MM.1S (cell line): ENCODE data around the gene UGGT1.

Experiments
- EZH2 ChIP-seq: fragments of 300-600 bp; sonication (generic); optimal IDR thresholded peaks from 2 replicates; pipeline ENCODE3; 2017; ENCODE audit warnings: low read depth, mild to moderate bottlenecking, antibody characterized with exemption, low read length, mixed read lengths
- TF ChIP-seq, protein P1 (sequence below): fragments of 300-600 bp; sonication (generic); IDR thresholded peaks from 2 replicates; pipeline ENCODE4 v1.5.1; 2016; ENCODE audit warnings: antibody characterized with exemption, low read length, mixed read lengths

DNA sequence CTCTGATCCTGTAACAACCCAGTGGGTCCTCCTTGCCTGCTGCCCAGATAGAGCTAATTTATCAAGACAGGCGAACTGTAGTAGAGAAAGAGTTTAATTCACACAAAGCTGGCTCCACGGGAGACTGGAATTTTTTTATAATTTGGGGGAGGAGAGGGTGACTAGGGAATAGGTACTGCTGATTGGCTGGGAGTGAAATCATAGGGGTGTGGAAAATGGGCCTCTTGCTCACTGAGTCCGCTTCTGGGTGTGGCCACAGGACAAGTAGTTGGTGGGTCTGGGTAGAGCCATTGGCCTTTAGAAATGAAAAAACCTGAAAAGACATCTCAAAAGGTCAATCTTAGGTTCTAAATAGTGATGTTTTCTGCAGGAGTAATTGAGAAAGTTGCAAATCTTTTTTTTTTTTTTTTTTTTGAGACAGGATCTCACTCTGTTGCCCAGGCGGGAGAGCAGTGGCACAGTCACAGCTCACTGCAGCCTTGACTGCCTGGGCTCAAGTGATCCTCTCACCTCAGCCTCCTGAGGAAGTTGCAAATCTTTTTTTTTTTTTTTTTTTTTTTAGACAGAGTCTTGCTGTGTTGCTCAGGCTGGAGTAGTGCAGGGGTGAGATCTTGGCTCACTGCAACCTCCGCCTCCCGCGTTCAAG lies 14.4 kb upstream of the UGGT1 start:
- TF ChIP-seq, protein P1, sequence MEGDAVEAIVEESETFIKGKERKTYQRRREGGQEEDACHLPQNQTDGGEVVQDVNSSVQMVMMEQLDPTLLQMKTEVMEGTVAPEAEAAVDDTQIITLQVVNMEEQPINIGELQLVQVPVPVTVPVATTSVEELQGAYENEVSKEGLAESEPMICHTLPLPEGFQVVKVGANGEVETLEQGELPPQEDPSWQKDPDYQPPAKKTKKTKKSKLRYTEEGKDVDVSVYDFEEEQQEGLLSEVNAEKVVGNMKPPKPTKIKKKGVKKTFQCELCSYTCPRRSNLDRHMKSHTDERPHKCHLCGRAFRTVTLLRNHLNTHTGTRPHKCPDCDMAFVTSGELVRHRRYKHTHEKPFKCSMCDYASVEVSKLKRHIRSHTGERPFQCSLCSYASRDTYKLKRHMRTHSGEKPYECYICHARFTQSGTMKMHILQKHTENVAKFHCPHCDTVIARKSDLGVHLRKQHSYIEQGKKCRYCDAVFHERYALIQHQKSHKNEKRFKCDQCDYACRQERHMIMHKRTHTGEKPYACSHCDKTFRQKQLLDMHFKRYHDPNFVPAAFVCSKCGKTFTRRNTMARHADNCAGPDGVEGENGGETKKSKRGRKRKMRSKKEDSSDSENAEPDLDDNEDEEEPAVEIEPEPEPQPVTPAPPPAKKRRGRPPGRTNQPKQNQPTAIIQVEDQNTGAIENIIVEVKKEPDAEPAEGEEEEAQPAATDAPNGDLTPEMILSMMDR: no peak
- no peak for TF ChIP-seq EZH2
